GM18517 (cell line): Measurements from ENCODE around the gene SARS1.
"Not testable (repeated sequence)": the region's sequence is repeated elsewhere in the genome, so short reads cannot be mapped to it uniquely, and the experiment has no call there.

ENCODE experiments used
- ATAC-seq: cut with Tn5 transposase; IDR thresholded peaks from one replicate; pipeline ENCODE4 v1.9.1; 2021; ENCODE audit warnings: mild to moderate bottlenecking, moderate library complexity; ENCODE audit not compliant: unreplicated experiment

SARS1 gene

DNA sequence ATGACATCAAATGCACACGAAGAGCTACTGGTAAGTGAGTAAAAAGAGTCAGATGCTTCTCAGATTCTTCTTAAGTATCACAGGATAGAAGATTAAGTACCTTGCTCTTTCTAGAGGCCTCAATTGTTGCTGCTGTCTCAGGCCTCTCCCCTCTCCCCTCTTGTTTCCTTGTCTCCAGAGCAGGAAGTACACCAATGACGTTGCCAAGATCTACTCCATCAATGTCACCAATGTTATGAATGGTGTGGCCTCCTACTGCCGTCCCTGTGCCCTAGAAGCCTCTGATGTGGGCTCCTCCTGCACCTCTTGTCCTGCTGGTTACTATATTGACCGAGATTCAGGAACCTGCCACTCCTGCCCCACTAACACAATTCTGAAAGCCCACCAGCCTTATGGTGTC, 21.3 kb upstream of the SARS1 start:
- no peak for ATAC-seq

DNA sequence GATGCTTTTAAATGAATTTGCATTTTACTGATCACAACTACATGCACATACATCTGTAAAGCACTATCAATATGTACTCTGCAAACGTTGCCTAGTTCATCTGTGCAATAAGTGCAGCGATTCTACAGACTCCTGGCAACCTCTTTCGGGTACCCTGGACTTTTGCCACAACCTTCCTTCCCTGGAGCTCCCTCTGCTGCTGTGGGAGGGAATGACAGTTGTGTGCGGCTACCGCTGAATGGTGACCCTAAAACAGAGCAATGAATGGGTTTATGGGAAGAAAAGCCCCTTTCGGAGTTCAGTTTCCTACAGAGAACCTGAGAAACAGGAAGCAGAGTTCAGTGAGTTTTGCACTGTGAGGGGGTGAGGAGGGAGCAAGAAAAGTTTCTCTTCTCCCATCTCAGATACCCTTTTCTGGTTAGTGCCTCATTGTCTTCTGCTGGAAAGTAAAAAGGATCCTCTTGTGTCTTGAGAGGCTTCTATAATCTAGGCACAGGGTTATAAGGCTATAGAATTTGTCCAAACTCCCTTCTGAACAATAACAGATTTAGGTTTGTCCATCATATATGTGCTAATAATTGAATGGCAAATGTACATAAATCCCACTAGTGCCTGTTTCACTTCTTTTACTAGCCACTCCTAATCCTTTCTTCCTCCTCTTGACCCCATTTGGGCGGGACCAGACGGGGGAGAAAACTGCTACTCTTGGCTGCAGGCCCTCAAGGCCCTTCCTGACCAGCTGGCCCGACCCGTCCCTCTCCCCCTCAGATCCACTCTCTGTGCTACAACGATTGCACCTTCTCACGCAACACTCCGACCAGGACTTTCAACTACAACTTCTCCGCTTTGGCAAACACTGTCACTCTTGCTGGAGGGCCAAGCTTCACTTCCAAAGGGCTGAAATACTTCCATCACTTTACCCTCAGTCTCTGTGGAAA, 19.8 kb upstream of the SARS1 start:
- no peak for ATAC-seq

DNA sequence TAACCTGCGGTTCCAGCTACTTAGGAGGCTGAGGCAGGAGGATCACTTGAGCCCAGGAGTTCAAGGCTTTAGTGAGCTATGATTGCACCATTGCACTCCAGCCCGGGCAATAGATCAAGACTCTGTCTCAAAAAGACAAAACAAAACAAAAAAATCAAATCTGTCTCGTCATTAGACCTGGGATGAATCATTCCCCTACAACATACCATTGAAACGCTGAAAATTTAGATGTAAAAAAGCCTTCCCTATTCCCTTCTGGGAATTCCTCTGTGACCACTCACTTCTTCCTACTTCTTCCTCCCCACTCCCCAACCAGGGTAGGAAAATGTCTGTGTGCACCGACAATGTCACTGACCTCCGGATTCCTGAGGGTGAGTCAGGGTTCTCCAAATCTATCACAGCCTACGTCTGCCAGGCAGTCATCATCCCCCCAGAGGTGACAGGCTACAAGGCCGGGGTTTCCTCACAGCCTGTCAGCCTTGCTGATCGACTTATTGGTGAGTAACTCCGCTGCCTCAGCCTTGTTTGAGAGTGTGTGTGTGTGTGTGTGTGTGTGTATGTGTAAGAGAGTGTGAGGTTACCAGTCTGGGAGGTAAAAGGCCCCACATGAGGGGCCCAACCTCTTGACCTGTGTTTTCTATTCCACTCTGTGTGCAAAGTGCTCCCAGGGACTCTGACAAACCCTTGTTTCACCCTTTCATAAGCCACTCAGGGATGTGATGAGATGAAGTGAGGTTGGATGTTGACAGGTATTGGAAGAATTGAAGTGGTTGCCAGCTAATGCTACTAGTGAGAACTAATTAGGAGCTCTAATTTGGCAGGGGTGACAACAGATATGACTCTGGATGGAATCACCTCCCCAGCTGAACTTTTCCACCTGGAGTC, 16.3 kb upstream of the SARS1 start:
- ATAC-seq = no peak

DNA sequence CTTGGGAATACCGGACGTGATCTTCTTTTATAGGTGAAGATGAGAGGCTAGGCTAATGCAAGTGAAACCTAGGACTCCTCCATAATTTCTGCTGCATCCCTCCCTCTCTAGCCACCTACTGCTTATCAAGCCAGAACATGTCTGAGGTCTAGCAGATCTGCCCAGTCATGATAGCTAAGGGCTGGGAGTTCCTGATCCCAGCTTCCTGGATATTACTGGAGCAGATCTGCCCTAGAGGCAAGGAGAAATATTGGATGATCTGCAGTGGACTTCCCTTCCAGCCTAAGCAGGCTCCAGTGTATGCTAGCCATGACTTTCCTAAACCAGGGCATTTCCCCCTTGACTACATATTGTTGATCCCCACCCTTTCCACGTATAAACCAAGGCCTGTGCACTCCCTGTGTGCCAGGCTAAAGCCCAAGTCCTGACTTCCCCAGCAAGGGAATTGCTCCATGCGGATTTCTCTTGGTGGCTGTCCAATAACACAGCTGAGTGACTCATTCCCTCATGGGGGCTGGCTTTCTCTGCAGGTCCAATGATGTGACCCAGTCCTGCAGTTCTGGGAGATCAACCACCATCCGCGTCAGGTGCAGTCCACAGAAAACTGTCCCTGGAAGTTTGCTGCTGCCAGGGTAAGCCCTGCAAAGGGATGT, 15.5 kb upstream of the SARS1 start:
- ATAC-seq = no peak

DNA sequence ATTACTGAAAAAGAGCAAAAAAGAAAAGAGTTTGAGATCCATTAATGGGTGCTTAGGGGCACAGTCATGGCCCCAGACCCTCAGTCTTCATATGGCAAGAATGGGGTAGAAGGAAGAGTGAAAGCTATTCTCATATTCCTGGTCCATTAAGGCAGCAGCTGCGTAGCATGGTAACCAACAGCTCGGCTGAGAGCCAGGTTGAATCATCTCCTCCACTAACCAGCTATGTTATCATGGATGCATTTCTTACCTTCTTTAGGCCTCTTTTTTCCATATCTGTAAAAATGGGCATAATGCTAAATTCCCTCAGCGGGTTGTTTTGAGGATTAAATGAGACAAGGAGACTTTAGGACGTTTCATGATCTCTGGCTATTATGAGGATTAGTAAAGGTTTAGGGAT, 15.0 kb upstream of the SARS1 start:
- no peak for ATAC-seq

DNA sequence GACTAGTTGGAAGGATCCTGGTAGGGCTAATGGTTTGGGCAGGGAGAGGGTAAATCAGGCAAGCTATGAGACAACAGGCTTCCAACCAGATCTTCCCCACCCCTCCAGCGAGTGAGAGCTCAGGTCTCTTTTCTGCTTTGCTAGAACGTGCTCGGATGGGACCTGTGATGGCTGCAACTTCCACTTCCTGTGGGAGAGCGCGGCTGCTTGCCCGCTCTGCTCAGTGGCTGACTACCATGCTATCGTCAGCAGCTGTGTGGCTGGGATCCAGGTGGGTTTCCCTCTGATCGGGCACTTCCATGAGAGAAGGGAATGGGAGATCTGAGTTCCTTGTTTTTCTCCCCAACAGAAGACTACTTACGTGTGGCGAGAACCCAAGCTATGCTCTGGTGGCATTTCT, 14.0 kb upstream of the SARS1 start:
- no peak for ATAC-seq

DNA sequence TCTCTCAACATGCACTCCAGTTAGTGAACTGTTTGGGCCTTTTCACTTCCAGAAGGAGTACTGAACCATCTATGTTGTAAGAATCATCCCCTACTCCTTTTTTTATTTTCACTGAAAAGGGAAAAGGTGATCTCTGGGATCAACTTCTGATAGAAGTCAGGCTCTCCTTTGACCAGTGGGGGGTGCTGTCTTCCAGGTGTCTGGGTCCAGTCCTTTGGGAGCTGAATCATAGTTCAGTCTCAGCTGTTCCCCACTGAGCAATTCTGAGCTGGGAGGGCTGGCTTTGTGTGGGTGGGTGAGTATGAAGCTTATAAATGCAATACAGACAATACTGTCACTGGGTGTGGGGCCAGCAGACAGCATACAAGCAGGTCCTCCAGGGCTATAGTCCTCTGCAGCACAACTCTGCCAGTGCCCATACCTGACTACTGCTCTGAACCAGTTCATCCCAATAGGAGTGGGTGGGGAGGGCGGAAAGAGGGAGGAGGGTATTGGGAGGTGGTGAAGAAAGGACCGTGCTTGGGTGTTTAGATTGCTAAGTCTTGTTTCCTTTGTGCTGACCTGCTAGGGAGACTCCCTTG, 12.5 kb upstream of the SARS1 start:
- no peak for ATAC-seq

DNA sequence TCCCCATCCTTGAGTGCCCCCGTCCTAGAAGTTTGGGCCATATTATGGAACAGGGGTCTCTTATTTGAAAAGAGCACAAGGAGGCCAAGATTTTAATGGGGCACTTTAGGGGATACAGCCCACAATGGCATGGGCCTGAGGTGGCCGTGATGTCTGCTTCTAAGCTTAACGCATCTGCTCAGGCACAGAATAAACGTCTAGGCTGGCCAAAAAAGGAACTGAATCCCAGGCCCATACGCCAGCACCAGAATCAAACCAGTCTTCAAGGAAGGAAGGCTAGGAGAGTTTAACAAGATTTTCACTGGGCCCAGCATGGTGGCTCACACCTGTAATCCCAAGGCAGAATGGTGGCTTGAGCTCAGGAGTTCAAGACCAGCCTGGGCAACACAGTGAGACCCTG, 9.2 kb upstream of the SARS1 start:
- no peak for ATAC-seq

DNA sequence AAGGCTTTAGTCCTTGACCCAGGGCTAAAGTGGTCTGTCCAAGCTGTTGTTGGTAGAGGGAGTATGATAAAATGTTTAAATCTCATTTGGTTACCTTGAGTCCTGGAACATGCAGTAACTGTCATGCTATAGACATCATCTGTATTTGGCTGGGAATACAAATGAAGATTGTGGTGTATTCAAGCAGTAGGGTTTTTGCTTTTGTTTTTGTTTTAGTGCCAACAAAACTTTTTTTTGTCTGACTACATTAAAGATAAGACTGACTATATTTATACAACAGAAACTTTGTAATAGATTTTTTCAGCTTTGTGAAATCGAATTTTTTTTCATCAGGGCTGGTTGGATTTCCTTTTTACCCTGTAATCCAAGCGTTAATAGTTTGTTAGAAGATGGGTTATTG, 7.4 kb upstream of the SARS1 start:
- no peak for ATAC-seq

DNA sequence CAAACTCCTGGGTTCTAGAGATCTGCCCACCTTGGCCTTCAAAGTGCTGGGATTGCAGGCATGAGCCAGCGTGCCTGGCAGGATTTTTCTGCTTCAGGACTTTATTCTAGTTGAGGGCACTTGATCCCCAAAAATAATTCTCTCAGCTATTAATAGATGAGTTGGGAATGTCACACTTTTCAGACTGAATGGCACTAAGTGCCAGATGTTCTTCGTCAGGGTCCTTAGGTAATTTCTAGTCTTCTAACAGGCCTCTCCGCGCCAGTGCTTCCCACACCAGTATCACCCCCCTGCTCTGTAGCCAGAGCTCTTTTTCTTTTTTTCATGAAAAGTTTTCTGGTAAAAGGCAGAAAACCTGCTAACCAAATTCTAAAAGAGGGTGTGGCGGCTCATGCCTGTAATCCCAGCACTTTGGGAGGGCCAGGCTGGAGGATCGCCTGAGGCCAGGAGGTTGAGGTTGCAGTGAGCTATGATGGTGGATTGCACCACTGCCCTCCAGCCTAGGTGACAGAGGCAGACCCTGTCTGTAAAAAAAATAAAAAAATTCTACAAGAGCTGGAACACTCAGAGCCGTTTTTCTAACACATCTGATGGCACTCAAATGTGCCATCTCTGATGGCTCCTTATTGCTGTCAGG, 6.1 kb upstream of the SARS1 start:
- ATAC-seq = no peak

DNA sequence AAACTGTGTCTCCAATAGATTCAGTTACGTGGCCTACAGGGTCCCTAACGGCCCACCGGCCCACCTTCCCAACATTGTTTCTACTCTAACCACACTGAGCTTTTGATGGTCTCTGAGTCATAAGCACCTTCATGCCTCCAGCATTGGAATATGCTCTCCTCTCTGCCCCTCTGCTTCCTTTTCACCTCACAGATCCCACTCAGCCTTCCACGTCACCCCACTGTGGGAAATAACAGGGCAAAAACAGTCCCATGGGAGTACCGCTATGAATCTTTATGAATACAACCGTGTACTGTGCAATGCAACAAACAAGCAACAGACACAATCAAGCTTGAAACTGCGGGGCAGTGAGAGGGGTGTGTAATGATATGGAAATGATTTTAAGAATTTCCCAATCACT, 5.3 kb upstream of the SARS1 start:
- no peak for ATAC-seq

DNA sequence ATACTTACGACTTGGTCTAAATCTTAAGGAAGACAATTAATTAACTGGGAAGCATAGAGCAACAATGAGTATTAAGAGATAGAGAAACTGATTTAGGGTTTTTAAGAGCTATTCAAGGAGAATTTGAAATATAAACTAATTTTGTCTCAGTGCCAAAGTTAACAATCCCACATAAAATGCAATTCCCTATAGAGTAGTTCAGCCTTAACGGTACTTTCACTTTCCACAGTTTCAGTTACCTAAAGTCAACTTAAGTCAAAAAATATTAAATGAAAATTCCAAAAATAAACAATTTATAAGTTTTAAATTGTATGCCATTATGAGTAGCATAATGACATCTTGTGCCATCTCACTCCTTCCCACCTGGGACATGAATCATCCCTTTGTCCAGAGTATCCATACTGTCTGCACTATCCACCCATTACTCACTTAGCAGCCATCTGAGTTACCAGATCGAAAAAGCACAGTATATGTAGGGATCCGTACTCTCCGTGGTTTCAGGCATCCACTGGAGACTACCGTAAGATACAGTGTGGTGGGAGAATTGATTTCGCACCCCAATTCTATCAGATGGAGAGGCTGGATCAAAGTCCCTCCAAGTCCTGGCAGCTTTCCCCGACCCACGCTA, 4.8 kb upstream of the SARS1 start:
- no peak for ATAC-seq

DNA sequence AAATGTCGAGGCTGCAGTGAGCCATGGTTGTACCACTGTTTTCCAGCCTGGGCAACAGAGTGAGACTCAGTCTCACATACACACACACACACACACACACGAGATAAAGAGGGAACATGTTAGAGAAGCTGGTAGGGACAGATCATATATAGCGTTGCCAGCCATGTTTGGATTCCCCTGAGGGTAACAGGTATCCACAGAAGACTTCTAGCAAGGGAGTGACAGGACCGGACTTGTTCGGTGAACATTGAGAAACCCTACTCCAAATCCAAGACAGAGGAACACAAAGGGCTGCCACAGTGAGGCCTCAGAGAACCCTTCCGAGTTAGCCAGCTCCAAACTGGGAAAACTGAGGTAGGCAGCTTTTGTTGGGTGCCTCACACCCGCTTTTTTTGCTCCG, 3.7 kb upstream of the SARS1 start:
- no peak for ATAC-seq

DNA sequence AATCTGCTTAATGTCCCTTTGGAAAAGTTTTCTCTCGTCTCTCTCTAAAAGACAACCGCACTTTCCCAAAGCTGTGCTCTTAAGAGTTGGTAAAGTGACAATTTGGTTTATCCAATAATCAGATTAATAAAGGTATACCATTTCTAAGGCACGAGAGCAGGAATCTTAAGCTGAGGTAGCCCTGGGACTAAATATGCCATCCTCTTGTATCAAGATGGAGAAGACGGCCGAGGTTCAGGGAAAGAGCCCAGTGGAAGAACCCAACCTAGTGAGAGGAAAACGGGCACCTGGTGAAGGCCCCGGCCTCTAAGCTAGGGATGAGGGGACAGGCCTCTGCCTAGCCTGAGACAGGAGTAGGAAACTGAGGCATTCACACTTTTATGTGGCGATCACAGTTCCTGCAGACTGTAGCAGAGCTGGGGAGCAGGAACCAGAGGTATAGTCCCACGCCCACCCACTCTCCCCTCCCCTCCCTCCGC, 334 bp upstream of the SARS1 start:
- no peak for ATAC-seq

DNA sequence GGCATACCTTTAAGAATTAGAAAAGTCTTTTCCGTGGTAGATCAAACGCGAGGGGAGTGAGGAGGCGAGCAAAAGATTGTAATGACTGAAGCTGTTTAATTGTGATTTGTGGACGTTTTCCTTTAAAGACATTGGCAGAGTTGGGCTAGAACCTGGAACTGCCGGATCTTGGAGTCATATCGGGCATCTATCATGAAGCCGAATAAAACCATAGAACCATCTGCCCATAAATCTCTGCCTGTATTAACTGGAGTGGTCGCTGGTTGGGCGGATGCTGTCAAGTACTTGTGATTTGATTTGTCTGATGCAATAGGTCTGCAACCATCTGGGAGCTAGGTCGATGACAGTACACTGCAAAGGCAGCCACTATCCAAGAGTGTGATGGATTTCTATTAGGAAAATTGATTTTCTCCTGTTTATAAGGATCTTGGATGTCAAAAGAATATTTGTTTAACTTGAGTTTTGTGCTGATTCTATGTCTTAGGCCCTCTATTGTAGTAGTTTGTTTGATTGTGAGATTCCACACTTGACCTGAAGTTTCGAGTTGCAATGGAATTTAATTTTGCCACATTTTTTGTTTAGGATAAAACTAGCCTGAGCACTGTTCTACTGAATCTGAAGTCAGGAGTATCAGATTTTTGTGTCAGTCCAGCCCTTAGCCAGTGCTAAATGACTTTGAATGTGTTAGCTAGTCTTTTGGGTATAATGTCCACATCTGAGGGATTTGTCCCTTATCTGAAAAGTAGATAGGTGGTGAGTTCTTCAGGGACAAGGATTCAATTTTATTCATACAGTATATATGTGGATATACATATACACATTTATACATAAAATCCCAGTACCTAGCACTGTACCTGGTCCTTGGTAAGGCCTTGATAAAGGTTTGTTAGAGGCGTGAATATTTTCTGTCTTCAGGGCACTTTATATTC, 1.2 kb downstream of the SARS1 start:
- no peak for ATAC-seq

DNA sequence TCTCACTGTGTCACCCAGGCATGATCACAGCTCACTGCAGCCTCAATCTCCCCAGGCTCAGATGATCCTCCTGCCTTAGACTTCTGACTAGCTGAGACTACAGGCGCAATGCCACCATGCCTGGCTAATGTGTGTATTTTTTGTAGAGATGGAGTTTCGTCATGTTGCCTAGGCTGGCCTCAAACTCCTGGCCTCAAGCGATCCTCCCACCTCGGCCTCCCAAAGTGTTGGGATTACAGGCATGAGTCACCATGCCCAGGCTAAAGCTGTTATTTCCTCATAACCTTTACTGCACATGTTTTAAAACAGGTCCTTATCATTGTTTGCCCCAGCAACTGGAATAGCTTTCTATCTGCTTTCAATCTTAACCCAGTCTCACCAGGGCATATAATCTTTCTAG, 2.9 kb downstream of the SARS1 start:
- ATAC-seq = no peak

DNA sequence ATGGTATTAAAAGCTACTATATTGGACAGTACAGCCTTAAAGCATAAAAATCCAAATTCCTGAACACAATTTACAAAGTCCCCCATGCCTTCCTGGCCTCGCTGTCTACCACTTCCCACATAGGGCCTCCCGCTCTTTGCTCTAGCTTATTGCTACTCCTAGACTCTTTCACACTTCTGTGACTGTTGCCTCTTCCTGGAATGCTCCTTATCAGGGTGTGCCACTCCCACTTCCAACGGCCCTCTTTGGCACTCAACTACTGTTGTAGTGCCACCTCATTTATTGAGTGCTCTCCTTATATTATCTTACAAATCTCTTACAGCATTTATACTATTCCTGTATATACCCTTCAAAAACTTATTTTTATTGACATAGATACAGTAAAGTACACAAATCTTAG, 4.8 kb downstream of the SARS1 start:
- no peak for ATAC-seq

DNA sequence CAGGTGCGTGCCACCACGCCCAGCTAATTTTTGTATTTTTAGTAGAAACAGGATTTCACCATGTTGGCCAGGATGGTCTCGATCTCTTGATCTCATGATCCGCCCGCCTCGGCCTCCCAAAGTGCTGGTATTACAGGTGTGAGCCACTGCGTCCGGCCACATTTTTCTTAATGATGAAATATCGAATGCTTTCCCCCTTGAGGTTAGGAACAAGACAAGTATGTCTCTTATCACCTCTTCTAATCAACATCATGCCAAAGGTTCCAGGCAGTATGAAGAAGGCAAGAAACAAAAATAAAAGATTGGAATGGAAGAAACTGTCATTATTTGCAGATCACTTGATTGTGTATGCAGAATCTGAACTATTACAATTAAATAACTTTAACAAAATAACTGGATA, 7.5 kb downstream of the SARS1 start:
- not testable (repeated sequence) for ATAC-seq

DNA sequence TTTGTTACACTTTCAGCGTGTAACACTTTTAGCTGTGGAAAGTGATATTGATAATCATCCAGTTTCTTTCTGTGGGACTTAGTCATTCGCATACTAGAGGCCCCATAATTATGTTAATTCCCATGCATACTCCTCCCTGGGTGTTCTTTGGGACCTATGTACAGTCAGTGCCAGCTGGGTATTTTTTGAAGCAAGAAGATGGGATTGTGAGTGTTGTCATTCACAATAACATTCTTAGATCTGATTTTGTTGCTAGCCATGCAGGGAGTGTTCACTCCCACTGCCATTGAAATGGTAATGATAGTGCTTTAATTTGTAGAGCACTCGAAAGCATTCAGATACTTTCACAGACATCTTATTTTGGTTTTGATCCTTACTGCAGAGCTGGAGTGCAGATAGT, 11.6 kb downstream of the SARS1 start:
- ATAC-seq = no peak
